Activated naive CD4-positive, alpha-beta T cell treated with anti-CD3 and anti-CD28 coated beads, Interleukin-2, amount 50 U/mL, for 24 hours (primary cell): Measurements from ENCODE around the gene KRT6C.
"Not testable (repeated sequence)": the region's sequence is repeated elsewhere in the genome, so short reads cannot be mapped to it uniquely, and the experiment has no call there.

Experiments
- H3K27ac Mint-ChIP-seq: one replicate; pipeline ENCODE4 v1.8.0; 2021; ENCODE audit warnings: mild to moderate bottlenecking, mixed read lengths
- H3K27me3 Mint-ChIP-seq: one replicate; pipeline ENCODE4 v1.8.0; 2021; ENCODE audit warnings: mixed read lengths
- H3K36me3 Mint-ChIP-seq: one replicate; pipeline ENCODE4 v1.8.0; 2021; ENCODE audit warnings: mixed read lengths
- H3K4me1 Mint-ChIP-seq: one replicate; pipeline ENCODE4 v1.8.0; 2021; ENCODE audit warnings: mixed read lengths
- H3K4me3 Mint-ChIP-seq: one replicate; pipeline ENCODE4 v1.8.0; 2021; ENCODE audit warnings: mild to moderate bottlenecking, mixed read lengths
- H3K9me3 Mint-ChIP-seq: one replicate; pipeline ENCODE4 v1.8.0; 2021; ENCODE audit warnings: mixed read lengths

Gene KRT6C

DNA sequence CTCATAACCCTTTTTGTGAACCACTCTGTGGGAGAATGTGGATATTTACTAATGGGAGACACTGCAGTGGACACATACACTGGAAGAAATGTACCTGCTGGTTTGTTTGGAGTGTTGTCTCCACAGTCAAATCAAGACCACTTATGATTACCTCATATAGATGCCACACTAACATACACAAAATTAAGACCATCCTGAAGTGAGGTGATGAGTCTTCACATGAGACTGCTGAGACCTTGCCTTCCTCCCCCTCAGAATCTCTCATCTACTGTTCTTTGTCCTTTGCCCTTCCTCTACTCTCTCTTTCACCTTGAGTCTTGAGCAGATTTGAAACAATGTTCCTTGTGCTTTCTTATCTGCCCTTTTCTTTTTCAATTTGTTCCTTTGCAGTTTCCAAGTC lies 15.1 kb upstream of the KRT6C start:
- H3K4me3 Mint-ChIP-seq = no peak overlapping the region

GRCh38 chr12:52487744-52488443 lies 14.3 kb upstream of the KRT6C start:
- not testable (repeated sequence) for H3K4me3 Mint-ChIP-seq, H3K9me3 Mint-ChIP-seq, H3K4me1 Mint-ChIP-seq, H3K36me3 Mint-ChIP-seq, H3K27ac Mint-ChIP-seq
- H3K27me3 Mint-ChIP-seq = peaks cover 27% of the 10 kb centered on the region

More for the DNA sequence above, 15.1 kb upstream of the KRT6C start:
- H3K27ac Mint-ChIP-seq = no peak overlapping the region
- H3K36me3 Mint-ChIP-seq = peaks cover 4% of the 10 kb centered on the region
- H3K9me3 Mint-ChIP-seq = peaks cover 9% of the 10 kb centered on the region
- H3K4me1 Mint-ChIP-seq = no peaks in the 10 kb centered on the region
- H3K27me3 Mint-ChIP-seq = peaks cover 28% of the 10 kb centered on the region

GRCh38 chr12:52487211-52487610 lies 13.6 kb upstream of the KRT6C start:
- H3K4me1 Mint-ChIP-seq = no peaks in the 10 kb centered on the region
- peaks cover 4% of the 10 kb centered on the region for H3K36me3 Mint-ChIP-seq
- H3K9me3 Mint-ChIP-seq = peaks cover 9% of the 10 kb centered on the region
- H3K27ac Mint-ChIP-seq = no peak overlapping the region
- peaks cover 27% of the 10 kb centered on the region for H3K27me3 Mint-ChIP-seq
- no peak overlapping the region for H3K4me3 Mint-ChIP-seq

- Mint-ChIP-seq H3K36me3 (peaks cover 4% of the 10 kb centered on the region), H3K4me1 (no peaks in the 10 kb centered on the region), H3K27ac (no peak overlapping the region), H3K27me3 (peaks cover 26% of the 10 kb centered on the region), H3K9me3 (peaks cover 9% of the 10 kb centered on the region), H3K4me3 (no peak overlapping the region)
Measured at GRCh38 chr12:52486166-52487105, 12.8 kb upstream of the KRT6C start.

DNA sequence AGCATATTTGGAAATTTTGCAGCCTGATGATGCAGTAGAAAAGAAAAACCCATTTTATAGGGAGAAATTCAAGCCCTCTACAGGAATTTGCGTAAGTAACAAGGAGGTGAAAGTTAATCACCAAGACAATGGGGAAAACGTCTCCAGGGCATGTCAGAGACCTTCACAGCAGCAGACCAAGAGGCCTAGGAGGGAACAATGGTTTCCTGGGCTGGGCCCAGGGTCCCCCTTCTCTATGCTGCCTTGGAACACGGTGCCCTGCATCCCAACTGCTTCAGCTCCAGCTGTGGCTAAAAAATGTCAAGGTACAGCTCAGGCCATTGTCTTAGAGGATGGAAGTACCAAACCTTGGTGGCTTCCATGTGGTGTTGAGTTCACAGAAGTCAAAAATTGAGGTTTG lies 6.5 kb upstream of the KRT6C start:
- no peak overlapping the region for H3K27ac Mint-ChIP-seq
- H3K36me3 Mint-ChIP-seq = peaks cover 3% of the 10 kb centered on the region
- no peak overlapping the region for H3K4me3 Mint-ChIP-seq
- no peaks in the 10 kb centered on the region for H3K4me1 Mint-ChIP-seq
- H3K27me3 Mint-ChIP-seq = peaks cover 18% of the 10 kb centered on the region
- peaks cover 10% of the 10 kb centered on the region for H3K9me3 Mint-ChIP-seq

- H3K4me1 Mint-ChIP-seq = no peaks in the 10 kb centered on the region
- no peak overlapping the region for H3K4me3 Mint-ChIP-seq
- H3K27ac Mint-ChIP-seq = no peak overlapping the region
- no peaks in the 10 kb centered on the region for H3K36me3 Mint-ChIP-seq
- peaks cover 4% of the 10 kb centered on the region for H3K9me3 Mint-ChIP-seq
- H3K27me3 Mint-ChIP-seq = peaks cover 9% of the 10 kb centered on the region
Measured at GRCh38 chr12:52477651-52478050, 4.0 kb upstream of the KRT6C start.

GRCh38 chr12:52474212-52474611 lies 607 bp upstream of the KRT6C start:
- Mint-ChIP-seq H3K36me3 (no peaks in the 10 kb centered on the region), H3K27me3 (peaks cover 4% of the 10 kb centered on the region), H3K9me3 (no peaks in the 10 kb centered on the region), H3K4me3 (no peak overlapping the region), H3K4me1 (no peaks in the 10 kb centered on the region), H3K27ac (no peak overlapping the region)

DNA sequence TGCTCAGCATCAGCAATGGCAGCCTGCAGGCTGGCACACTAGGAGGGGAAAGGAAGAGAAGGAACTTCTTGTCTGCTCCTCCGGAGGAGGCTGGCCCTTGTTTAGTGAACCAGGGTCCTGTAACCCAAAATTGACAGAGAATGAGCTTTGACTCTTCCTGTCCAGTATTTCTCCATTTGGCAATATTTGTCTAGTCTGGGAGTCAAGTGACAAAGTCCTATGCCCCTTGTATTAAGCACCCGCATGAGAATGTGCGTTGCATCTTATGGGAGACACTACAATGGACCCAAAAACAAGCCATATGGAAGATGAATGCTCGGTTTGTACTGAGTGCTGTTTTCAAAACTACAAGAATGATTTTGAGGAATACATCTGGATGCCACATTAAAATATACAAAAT lies 3.8 kb downstream of the KRT6C start:
- peaks cover 3% of the 10 kb centered on the region for H3K27me3 Mint-ChIP-seq

GRCh38 chr12:52464897-52465296 lies 8.7 kb downstream of the KRT6C start:
- H3K4me1 Mint-ChIP-seq = no peaks in the 10 kb centered on the region
- peaks cover 6% of the 10 kb centered on the region for H3K27me3 Mint-ChIP-seq
- no peaks in the 10 kb centered on the region for H3K36me3 Mint-ChIP-seq
- H3K27ac Mint-ChIP-seq = peak overlapping the region; percentile 3
- no peak overlapping the region for H3K4me3 Mint-ChIP-seq
- no peaks in the 10 kb centered on the region for H3K9me3 Mint-ChIP-seq

More for the DNA sequence above, 3.8 kb downstream of the KRT6C start:
- Mint-ChIP-seq H3K27ac (no peak overlapping the region), H3K4me3 (no peak overlapping the region), H3K4me1 (no peaks in the 10 kb centered on the region), H3K36me3 (no peaks in the 10 kb centered on the region), H3K9me3 (no peaks in the 10 kb centered on the region)

DNA sequence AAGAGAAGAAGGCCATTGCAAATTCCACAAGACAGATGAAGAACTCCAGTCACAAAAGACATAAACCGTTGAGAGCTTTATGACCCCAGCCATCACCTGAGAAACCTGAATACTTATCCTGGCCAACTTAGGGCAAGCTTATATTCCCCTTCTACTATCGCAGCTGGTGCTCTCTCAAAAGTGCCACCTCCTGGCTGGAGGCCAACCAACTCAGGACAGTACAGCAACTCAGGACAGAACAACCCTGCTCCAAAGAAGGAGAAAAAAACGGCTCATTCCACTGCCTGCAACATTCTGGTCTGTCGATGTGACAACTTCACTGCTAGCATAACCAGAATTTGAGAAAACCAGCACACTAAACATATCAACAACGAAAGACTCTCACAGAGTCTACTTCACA lies 11.9 kb downstream of the KRT6C start:
- no peak overlapping the region for H3K27ac Mint-ChIP-seq
- no peaks in the 10 kb centered on the region for H3K36me3 Mint-ChIP-seq
- peaks cover 4% of the 10 kb centered on the region for H3K27me3 Mint-ChIP-seq
- H3K4me1 Mint-ChIP-seq = no peaks in the 10 kb centered on the region
- H3K4me3 Mint-ChIP-seq = no peak overlapping the region
- H3K9me3 Mint-ChIP-seq = no peaks in the 10 kb centered on the region

GRCh38 chr12:52458861-52459260 lies 14.7 kb downstream of the KRT6C start:
- H3K4me1 Mint-ChIP-seq = peaks cover 9% of the 10 kb centered on the region
- H3K9me3 Mint-ChIP-seq = no peaks in the 10 kb centered on the region
- H3K27ac Mint-ChIP-seq = no peak overlapping the region
- H3K27me3 Mint-ChIP-seq = peaks cover 3% of the 10 kb centered on the region
- no peak overlapping the region for H3K4me3 Mint-ChIP-seq
- no peaks in the 10 kb centered on the region for H3K36me3 Mint-ChIP-seq

DNA sequence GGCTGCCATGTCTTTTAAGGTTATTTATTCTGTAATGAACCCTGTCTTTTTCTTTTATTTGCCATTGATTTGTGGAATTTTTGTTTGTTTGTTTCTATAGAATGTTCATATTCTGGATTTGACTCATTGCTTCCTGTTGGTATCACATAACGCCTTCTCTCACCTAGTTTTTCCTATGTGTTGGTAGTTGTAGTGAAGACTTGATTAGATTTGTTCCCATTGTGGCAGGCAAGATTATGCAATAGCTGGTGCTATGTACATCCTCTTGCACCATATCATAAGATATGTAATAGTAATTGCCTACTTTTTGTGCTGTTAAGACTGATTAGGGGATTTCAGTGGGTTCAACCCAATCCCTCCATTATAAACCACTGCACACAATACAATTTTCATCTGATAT lies 17.8 kb downstream of the KRT6C start:
- Mint-ChIP-seq H3K27me3 (no peaks in the 10 kb centered on the region), H3K27ac (no peak overlapping the region), H3K36me3 (no peaks in the 10 kb centered on the region), H3K4me3 (no peak overlapping the region), H3K9me3 (no peaks in the 10 kb centered on the region), H3K4me1 (peaks cover 9% of the 10 kb centered on the region)

- no peaks in the 10 kb centered on the region for H3K9me3 Mint-ChIP-seq
- H3K4me1 Mint-ChIP-seq = peaks cover 9% of the 10 kb centered on the region
- no peak overlapping the region for H3K4me3 Mint-ChIP-seq
- no peak overlapping the region for H3K27ac Mint-ChIP-seq
- no peaks in the 10 kb centered on the region for H3K36me3 Mint-ChIP-seq
- H3K27me3 Mint-ChIP-seq = peaks cover 1% of the 10 kb centered on the region
Measured at GRCh38 chr12:52454411-52455201, 19.0 kb downstream of the KRT6C start.

- Mint-ChIP-seq H3K4me3 (no peak within 1 kb of the TSS), H3K9me3 (no peaks in the 10 kb centered on the region), H3K36me3 (no peaks in the 10 kb centered on the region), H3K4me1 (peaks cover 9% of the 10 kb centered on the region), H3K27me3 (peaks cover 1% of the 10 kb centered on the region), H3K27ac (no peak within 1 kb of the TSS)
Measured at GRCh38 chr12:52452101-52452500, 21.5 kb downstream of the KRT6C start, which contains the start of gene KRT6B. Gene KRT6B (minus strand): TSS chr12:52452146. CDS start chr12:52452078, 68 bp downstream.

GRCh38 chr12:52448228-52448627 lies 25.4 kb downstream of the KRT6C start:
- Mint-ChIP-seq H3K36me3 (no peaks in the 10 kb centered on the region), H3K9me3 (no peaks in the 10 kb centered on the region), H3K27me3 (peaks cover 1% of the 10 kb centered on the region), H3K27ac (no peak overlapping the region), H3K4me1 (no peaks in the 10 kb centered on the region), H3K4me3 (no peak overlapping the region)
